Ascending aorta (tissue), 2 donors: ENCODE results near the gene PLXNA4. TPM values are rescaled to one million over a fixed set of nuclear protein-coding genes. Genes with fewer than 3 reads are reported as not detected.
A peak's percentile ranks its signal among the peaks of the same experiment; 100 is the strongest.

Experiments used
- DNase-seq, 2 donors: peaks; one replicate each; pipeline ENCODE4 v3.0.0-alpha.2; 2019; ENCODE audit warnings: low spot score in 2 of 2
- H3K27ac ChIP-seq, 2 donors: fragments of 200-600 bp; sonication (generic); one replicate each; pipeline ENCODE4 v1.5.1; 2016 to 2017; ENCODE audit warnings: mild to moderate bottlenecking in 1 of 2
- H3K27me3 ChIP-seq: fragments of 200-600 bp; sonication (generic); one replicate; pipeline ENCODE4 v1.5.1; 2017
- H3K36me3 ChIP-seq, 2 donors: fragments of 200-600 bp; sonication (generic); one replicate each; pipeline ENCODE4 v1.5.1; 2016
- H3K4me1 ChIP-seq, 2 donors: fragments of 200-600 bp; sonication (generic); one replicate each; pipeline ENCODE4 v1.5.1; 2016 to 2017; ENCODE audit warnings: mild to moderate bottlenecking in 1 of 2
- H3K4me3 ChIP-seq, 2 donors: fragments of 200-600 bp; sonication (generic); one replicate each; pipeline ENCODE4 v1.5.1; 2016 to 2017; ENCODE audit warnings: mild to moderate bottlenecking in 1 of 2
- H3K9me3 ChIP-seq, 2 donors: fragments of 200-600 bp; sonication (generic); one replicate each; pipeline ENCODE4 v1.5.1; 2016
- CTCF ChIP-seq, 3 experiments: fragments of 200-600 bp in 2 of 3; fragments of 450-650 bp in 1 of 3; sonication (generic) in 2 of 3; IDR thresholded peaks; one replicate each; pipeline ENCODE4 v1.5.1; 2016 to 2019; ENCODE audit warnings: antibody characterized with exemption in 3 of 3, mild to moderate bottlenecking in 1 of 3, moderate library complexity in 1 of 3
- intact Hi-C: fragments of 100-400 bp; cut with DNase I; formaldehyde crosslinking; loops from one replicate; pipeline ENCODE4 v1.15.1; 2023
- total RNA-seq: library from RNA; depleted of rRNA; stranded (reverse); fragments of >200 nt; gene quantifications from one replicate; pipeline ENCODE4 v1.1.0, GENCODE V29; 2016

PLXNA4 gene
- total RNA-seq, 1 donor from 2014 or later, result 27.1 TPM

DNA sequence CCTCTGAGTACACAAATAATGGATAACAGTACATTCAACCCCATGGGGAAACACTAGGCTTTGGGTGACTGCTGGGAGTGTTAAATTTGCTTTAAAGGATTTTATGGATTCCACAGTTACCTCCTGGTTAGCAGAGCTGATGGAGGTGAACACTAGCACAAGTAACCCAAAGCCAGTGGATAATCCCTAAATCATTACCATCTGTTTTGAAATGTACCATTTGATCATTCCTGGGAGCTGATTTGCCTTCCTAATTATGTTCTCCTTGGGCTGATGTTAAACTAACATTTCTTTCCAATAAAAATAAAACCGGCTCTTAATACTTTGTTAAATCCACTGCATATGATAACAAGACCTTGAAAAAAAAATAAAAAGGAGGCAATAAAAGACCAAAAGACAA is 493.9 kb downstream of the PLXNA4 start:
- H3K9me3 ChIP-seq, result no peaks in the 10 kb centered on the region
- TF ChIP-seq CTCF (IDR thresholded peaks at IDR 0.05), result no peak
- H3K4me1 ChIP-seq, result peaks cover 2 to 4% of the 10 kb centered on the region in 2 donors

DNA sequence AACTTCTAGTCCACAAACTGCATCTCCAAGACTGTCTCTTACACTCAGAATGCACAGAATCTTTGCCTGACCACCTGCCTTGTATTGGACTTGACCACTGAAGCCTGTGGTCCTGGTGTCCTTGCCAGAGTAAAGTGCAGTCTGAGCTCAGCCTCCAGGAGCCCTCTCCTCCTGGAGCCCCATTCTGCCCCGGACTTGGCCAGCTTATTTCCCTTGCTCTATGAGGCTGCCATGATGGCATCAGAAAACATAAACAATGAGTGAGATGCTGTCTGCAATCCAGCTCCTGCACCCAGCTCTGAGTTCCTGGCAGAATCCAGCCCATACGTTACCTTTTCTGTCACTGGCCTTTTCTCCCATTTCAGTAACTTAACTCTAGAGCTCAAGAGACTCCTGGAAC is 494.6 kb downstream of the PLXNA4 start:
- no peak overlapping the region for H3K27ac ChIP-seq
- H3K4me3 ChIP-seq, result no peak overlapping the region
- H3K4me1 ChIP-seq, result peaks cover 2 to 4% of the 10 kb centered on the region in 2 donors
- H3K9me3 ChIP-seq, result no peaks in the 10 kb centered on the region
- intact Hi-C loops, result no loop called here
- H3K27me3 ChIP-seq, result no peaks in the 10 kb centered on the region
- no peaks in the 10 kb centered on the region for H3K36me3 ChIP-seq
- DNase-seq, result no peak
- TF ChIP-seq CTCF (IDR thresholded peaks at IDR 0.05), result no peak

More for the DNA sequence above, 493.9 kb downstream of the PLXNA4 start:
- Histone ChIP-seq H3K27ac (no peak overlapping the region), H3K36me3 (no peaks in the 10 kb centered on the region), H3K27me3 (no peaks in the 10 kb centered on the region), H3K4me3 (no peak overlapping the region)
- intact Hi-C loops, result no loop called here
- DNase-seq, result peak in 1 of 2 donors; percentile 15

GRCh38 chr7:132080967-132081668 is 495.2 kb downstream of the PLXNA4 start:
- no peak for DNase-seq
- Histone ChIP-seq H3K4me3 (no peak overlapping the region), H3K4me1 (peaks cover 2 to 4% of the 10 kb centered on the region in 2 donors), H3K27me3 (no peaks in the 10 kb centered on the region), H3K36me3 (no peaks in the 10 kb centered on the region), H3K9me3 (no peaks in the 10 kb centered on the region), H3K27ac (peak overlapping the region in 1 of 2 donors; percentile 29)
- intact Hi-C loops, result no loop called here
- TF ChIP-seq CTCF (IDR thresholded peaks at IDR 0.05), result no peak

- H3K36me3 ChIP-seq, result no peaks in the 10 kb centered on the region
Measured at GRCh38 chr7:132080467-132080866, 495.8 kb downstream of the PLXNA4 start.

DNA sequence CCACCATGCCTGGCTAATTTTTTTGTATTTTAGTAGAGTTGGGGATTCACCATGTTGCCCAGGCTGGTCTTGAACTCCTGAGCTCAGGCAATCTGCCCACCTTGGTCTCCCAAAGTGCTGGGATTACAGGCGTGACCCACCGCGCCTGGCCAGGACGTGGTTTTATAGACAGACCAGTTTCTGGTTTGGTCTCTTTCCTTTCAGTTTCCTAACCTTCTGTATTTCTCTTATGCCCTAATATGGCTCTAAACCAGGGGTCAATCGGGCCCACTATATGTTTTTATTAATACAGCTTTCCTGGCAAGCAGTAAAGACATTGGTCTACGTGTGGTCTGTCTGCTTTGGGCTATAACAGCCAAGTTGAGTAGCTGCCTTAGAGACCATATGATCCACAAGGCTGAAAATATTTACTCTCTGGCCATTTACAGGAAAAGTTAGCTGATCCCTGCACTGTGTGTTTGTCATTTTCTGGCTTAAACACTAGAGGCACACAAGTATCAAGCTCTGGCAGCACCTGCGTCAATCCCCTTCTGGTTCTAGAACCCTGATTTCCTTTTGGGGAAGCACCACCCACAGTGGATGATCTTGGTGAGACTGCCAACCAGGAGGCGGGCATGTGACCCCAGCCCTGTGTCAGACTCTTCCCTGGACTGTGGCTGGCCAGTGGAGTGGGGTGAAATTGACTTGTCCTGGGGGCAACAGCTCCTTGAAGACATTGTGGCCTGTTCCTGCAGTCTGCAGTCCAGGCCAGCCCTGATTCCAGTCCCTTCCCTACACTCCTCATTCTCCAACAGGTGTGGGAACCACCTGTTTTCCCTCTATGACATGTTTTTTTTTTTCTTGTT is 497.2 kb downstream of the PLXNA4 start:
- H3K4me3 ChIP-seq, result no peak overlapping the region
- intact Hi-C loops, result no loop called here
- TF ChIP-seq CTCF (IDR thresholded peaks at IDR 0.05), result no peak

More at GRCh38 chr7:132080467-132080866, 495.8 kb downstream of the PLXNA4 start:
- Histone ChIP-seq H3K4me1 (peaks cover 2 to 4% of the 10 kb centered on the region in 2 donors), H3K27me3 (no peaks in the 10 kb centered on the region), H3K4me3 (no peak overlapping the region), H3K9me3 (no peaks in the 10 kb centered on the region), H3K27ac (peak overlapping the region in 1 of 2 donors; percentile 29)
- no peak for TF ChIP-seq CTCF (IDR thresholded peaks at IDR 0.05)
- intact Hi-C loops, result no loop called here
- no peak for DNase-seq

More for the DNA sequence above, 497.2 kb downstream of the PLXNA4 start:
- DNase-seq, result no peak
- Histone ChIP-seq H3K27me3 (no peaks in the 10 kb centered on the region), H3K9me3 (no peaks in the 10 kb centered on the region), H3K27ac (no peak overlapping the region), H3K36me3 (no peaks in the 10 kb centered on the region), H3K4me1 (peaks cover 2 to 4% of the 10 kb centered on the region in 2 donors)
